Measurements from ENCODE around the gene FBXO10. TPM values are rescaled to one million over a fixed set of nuclear protein-coding genes. Genes with fewer than 3 reads are reported as not detected.

The FBXO10 gene
- total RNA-seq, 2 donors from 2014 or later = 5.4 to 6.1 TPM

GRCh38 chr9:37559125-37559524, 17.1 kb downstream of the FBXO10 start:
- intact Hi-C loops (cut with DNase I) = no loop called here
- DNase-seq (ENCODE audit: low spot score) = no peak

DNA sequence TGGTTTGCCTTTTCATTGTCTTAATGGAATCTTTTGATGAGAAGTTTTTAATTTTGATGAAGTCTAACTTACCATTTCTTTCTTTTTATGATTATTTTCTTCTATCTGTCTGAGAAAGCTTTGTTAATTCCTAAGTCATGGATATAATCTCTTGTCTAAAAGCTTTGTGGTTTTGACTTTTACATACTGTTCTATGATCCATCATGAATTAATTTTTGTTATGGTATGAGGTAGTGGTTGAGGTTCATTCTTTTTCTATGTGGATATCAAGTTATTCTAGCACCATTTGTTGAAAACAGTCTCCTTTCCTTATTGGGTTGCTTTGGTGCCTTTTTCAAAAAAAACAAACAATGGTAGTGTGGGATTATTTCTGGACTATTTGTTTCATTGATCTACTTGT, 20.4 kb downstream of the FBXO10 start:
- intact Hi-C loops (cut with DNase I) = no loop called here
- no peak for DNase-seq (ENCODE audit: low spot score)

DNA sequence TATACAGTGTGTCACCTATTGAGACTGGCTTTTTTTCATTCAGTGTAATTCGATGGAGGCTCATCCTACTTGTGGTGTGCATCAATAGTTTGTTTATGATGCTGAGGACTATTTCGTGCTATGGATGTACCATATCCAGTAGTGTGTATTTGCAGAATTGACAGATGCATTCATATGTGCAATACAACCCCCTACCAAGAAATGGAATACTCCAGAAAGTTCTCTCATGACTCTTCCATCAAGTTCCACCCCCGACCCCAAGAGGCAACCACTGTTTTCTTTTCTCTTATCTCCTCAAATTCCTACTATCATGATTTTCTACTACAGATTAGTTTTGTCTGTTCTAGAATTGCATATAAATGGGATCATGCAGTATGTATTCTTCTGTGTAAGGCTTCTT, 21.9 kb downstream of the FBXO10 start:
- DNase-seq (ENCODE audit: low spot score) = no peak
- intact Hi-C loops (cut with DNase I) = no loop called here

- intact Hi-C loops (cut with DNase I) = no loop called here
- no peak for DNase-seq (ENCODE audit: low spot score)
These were observed 24.3 kb downstream of the FBXO10 start for GRCh38 chr9:37551888-37552287.

GRCh38 chr9:37551468-37551867, 24.7 kb downstream of the FBXO10 start:
- intact Hi-C loops (cut with DNase I) = no loop called here
- DNase-seq (ENCODE audit: low spot score) = no peak

- intact Hi-C loops (cut with DNase I) = no loop called here
- DNase-seq (ENCODE audit: low spot score) = no peak
These were observed 25.4 kb downstream of the FBXO10 start for GRCh38 chr9:37550781-37551180.

DNA sequence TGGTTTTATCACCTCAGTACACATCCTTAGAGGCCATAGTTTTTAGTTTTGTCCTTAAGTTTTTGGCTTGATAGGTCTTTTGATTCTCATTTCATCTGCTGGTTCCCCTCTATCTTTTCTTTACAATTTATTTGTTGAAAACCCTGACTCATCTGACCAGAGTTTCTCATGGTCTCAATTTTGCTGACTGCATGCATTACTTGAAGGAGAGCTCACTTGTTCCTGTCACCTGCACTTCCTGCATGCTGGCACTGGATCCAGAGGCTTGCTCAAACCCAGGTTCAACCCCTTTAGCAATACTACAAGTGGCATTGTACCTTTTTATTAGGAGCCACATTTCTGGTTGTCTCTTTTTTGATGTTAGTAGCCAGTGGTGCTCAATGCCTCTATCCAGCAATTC, 26.7 kb downstream of the FBXO10 start:
- intact Hi-C loops (cut with DNase I) = no loop called here

GRCh38 chr9:37547328-37547878, 28.8 kb downstream of the FBXO10 start:
- DNase-seq (ENCODE audit: low spot score) = no peak

More for the DNA sequence above, 26.7 kb downstream of the FBXO10 start:
- no peak for DNase-seq (ENCODE audit: low spot score)

GRCh38 chr9:37543468-37543867, 32.7 kb downstream of the FBXO10 start:
- intact Hi-C loops (cut with DNase I) = loop anchor here in 1 of 2 donors (5.0 kb wide), 1 partner anchor 1036 kb away; no protein-coding TSS in a partner anchor
- no peak for DNase-seq (ENCODE audit: low spot score)

More at GRCh38 chr9:37547328-37547878, 28.8 kb downstream of the FBXO10 start:
- intact Hi-C loops (cut with DNase I) = no loop called here

- DNase-seq (ENCODE audit: low spot score) = no peak
These were observed 33.3 kb downstream of the FBXO10 start for GRCh38 chr9:37542895-37543294.

GRCh38 chr9:37542488-37542887, 33.7 kb downstream of the FBXO10 start:
- intact Hi-C loops (cut with DNase I) = loop anchor here in 1 of 2 donors (5.0 kb wide), 1 partner anchor 1035 kb away; no protein-coding TSS in a partner anchor
- DNase-seq (ENCODE audit: low spot score) = no peak

More at GRCh38 chr9:37542895-37543294, 33.3 kb downstream of the FBXO10 start:
- intact Hi-C loops (cut with DNase I) = loop anchor here in 1 of 2 donors (5.0 kb wide), 1 partner anchor 1036 kb away; no protein-coding TSS in a partner anchor

GRCh38 chr9:37541465-37541864, 34.7 kb downstream of the FBXO10 start:
- intact Hi-C loops (cut with DNase I) = loop anchor here in 1 of 2 donors (5.0 kb wide), 1 partner anchor 1034 kb away; no protein-coding TSS in a partner anchor
- no peak for DNase-seq (ENCODE audit: low spot score)

DNA sequence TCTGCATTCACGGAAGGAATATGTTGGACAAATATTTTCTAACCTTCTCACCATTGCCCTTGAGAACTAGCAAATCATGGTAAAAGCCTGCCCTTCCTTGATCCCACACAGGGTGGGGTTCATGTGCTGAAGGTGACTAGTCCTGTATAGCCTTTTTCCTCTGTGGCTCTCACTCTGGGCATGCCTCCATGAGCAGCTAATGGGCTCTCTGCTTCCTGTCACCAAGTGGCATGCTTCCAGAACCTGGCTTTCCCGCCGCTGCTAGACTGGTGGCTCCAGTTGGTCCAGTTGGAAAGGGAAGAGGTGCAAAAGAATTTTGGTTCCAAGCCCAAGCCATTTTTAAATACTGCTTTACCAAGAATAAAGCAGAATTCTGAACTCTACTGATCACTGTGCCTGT, 35.5 kb downstream of the FBXO10 start:
- intact Hi-C loops (cut with DNase I) = loop anchor here in 1 of 2 donors (5.0 kb wide), 1 partner anchor 1033 kb away; no protein-coding TSS in a partner anchor
- no peak for DNase-seq (ENCODE audit: low spot score)

- no peak for DNase-seq (ENCODE audit: low spot score)
- intact Hi-C loops (cut with DNase I) = loop anchor here in 1 of 2 donors (2.0 to 5.0 kb wide), 2 partner anchors 745 to 1032 kb away; no protein-coding TSS in a partner anchor
These were observed 36.5 kb downstream of the FBXO10 start for GRCh38 chr9:37539634-37540033.

GRCh38 chr9:37538099-37538498, 38.1 kb downstream of the FBXO10 start:
- intact Hi-C loops (cut with DNase I) = loop anchor here in 1 of 2 donors (2.0 kb wide), 1 partner anchor 747 kb away; no protein-coding TSS in a partner anchor
- DNase-seq (ENCODE audit: low spot score) = no peak

- intact Hi-C loops (cut with DNase I) = no loop called here
- no peak for DNase-seq (ENCODE audit: low spot score)
These were observed 41.3 kb downstream of the FBXO10 start for GRCh38 chr9:37534901-37535300.

DNA sequence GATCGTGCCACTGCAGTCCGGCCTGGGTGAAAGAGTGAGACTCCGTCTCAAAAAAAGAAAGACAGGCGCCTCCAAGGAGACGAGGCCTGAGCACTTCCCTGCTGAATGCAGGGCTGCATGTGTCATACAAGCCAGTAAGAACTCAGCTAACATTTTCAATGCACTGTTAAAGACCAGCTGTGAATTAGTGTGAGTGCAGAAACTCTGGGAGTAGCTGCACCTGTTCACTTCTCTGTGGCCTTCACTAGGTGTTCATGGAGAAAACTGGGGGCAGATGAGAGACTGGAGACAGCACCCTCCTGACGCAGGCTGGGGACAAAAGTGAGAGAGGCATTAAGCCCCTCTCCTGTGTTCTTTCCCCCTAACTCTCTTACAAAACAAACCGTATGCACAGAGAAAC, 41.8 kb downstream of the FBXO10 start:
- intact Hi-C loops (cut with DNase I) = no loop called here
- DNase-seq (ENCODE audit: low spot score) = no peak

GRCh38 chr9:37531699-37532098, 44.5 kb downstream of the FBXO10 start:
- intact Hi-C loops (cut with DNase I) = no loop called here
- DNase-seq (ENCODE audit: low spot score) = no peak

GRCh38 chr9:37528652-37529471, 47.3 kb downstream of the FBXO10 start:
- intact Hi-C loops (cut with DNase I) = no loop called here
- peak; percentile 43 for DNase-seq (ENCODE audit: low spot score)

- DNase-seq (ENCODE audit: low spot score) = no peak
- intact Hi-C loops (cut with DNase I) = no loop called here
These were observed 52.3 kb downstream of the FBXO10 start for GRCh38 chr9:37523916-37524315.

Data from posterior vena cava (tissue), 2 donors.